HepG2 (cell line): Measurements from ENCODE around the gene LRRC8D. TPM values are rescaled to one million over a fixed set of nuclear protein-coding genes. Genes with fewer than 3 reads are reported as not detected.

Experiments
- ATAC-seq: fragments of 200-7000 bp; cut with Tn5 transposase; 3 replicates; pipeline ENCODE4 v1.9.1; 2020; ENCODE audit warnings: mild to moderate bottlenecking, moderate library complexity
- BruUV-seq: library from RNA; stranded (reverse); fragments of 400-500 nt; replicated peaks from 2 replicates; lab custom pipeline; 2021; lab: Mats Ljungman, UMichigan
- CTCF ChIA-PET: fragments of 300-600 bp; formaldehyde crosslinking; extraction: SDS; loops from one replicate; lab custom pipeline; 2021; ENCODE audit warnings: low total read pairs, inconsistent platforms, low intra/inter-chr PET ratio; lab: Yijun Ruan, JAX
- POLR2A ChIA-PET: fragments of 350-600 bp; sonication (Branson Sonifier 250); formaldehyde crosslinking; loops from one replicate; lab custom pipeline; 2020; ENCODE audit warnings: antibody characterized with exemption, inconsistent platforms; lab: Yijun Ruan, JAX
- DNase-seq: peaks from one replicate; pipeline ENCODE4 v3.0.0-alpha.2; 2015; ENCODE audit warnings: low spot score
- FAIRE-seq: peaks from 3 replicates; lab custom pipeline; 2011; peaks lifted over from hg19 to GRCh38; lab: Jason Lieb, UNC
- H2AFZ ChIP-seq: one replicate; pipeline ENCODE4 v1.6.1; 2011; ENCODE audit warnings: low read length, inconsistent platforms
- H3K27ac ChIP-seq: fragments of 300-600 bp; 3 replicates; pipeline ENCODE4 v1.8.0; 2011; ENCODE audit warnings: mixed run types, mild to moderate bottlenecking, mixed read lengths, low read length, inconsistent platforms; ENCODE audit not compliant: insufficient read depth; ENCODE audit errors: extremely low read length
- H3K27me3 ChIP-seq, 2 experiments: fragments of 200-600 bp in 1 of 2; 2 replicates in 1 of 2; 3 replicates in 1 of 2; pipeline versions ENCODE4 v1.6.0 to v1.8.0; 2011; ENCODE audit warnings: low read length in 2 of 2, mild to moderate bottlenecking in 2 of 2, moderate library complexity in 2 of 2, inconsistent platforms in 1 of 2; ENCODE audit not compliant: insufficient read depth in 2 of 2, control insufficient read depth in 1 of 2
- H3K36me3 ChIP-seq, 2 experiments: fragments of 200-600 bp in 1 of 2; replicated peaks in 1 of 2; 2 replicates in 1 of 2; 3 replicates in 1 of 2; pipeline versions ENCODE4 v1.5.1 to v1.8.0; 2011; ENCODE audit warnings: low read length in 2 of 2, inconsistent platforms in 1 of 2; ENCODE audit not compliant: insufficient read depth in 2 of 2, control insufficient read depth in 1 of 2
- H3K4me1 ChIP-seq: 2 replicates; pipeline ENCODE4 v1.5.1; 2012; ENCODE audit warnings: low read length, inconsistent platforms; ENCODE audit not compliant: insufficient read depth
- H3K4me2 ChIP-seq: 2 replicates; pipeline ENCODE4 v1.6.0; 2011; ENCODE audit warnings: low read depth, low read length, inconsistent platforms
- H3K4me3 ChIP-seq, 3 experiments: fragments of 200-600 bp in 1 of 3; sonication (generic), shearing (Covaris generic) in 1 of 3; replicated peaks in 1 of 3; 2 replicates each; pipeline ENCODE4 v1.5.1; 2011 to 2016; ENCODE audit warnings: low read length in 3 of 3, inconsistent platforms in 2 of 3, low read depth in 2 of 3, mild to moderate bottlenecking in 2 of 3, control low read depth in 1 of 3, mixed read lengths in 1 of 3; ENCODE audit not compliant: insufficient read depth in 1 of 3
- H3K79me2 ChIP-seq: one replicate; pipeline ENCODE4 v1.6.1; 2011; ENCODE audit warnings: low read length, inconsistent platforms; ENCODE audit not compliant: insufficient read depth
- H3K9ac ChIP-seq: 2 replicates; pipeline ENCODE4 v1.6.0; 2011; ENCODE audit warnings: mild to moderate bottlenecking, low read depth, low read length, inconsistent platforms; ENCODE audit not compliant: insufficient read depth
- H3K9me3 ChIP-seq: 2 replicates; pipeline ENCODE4 v1.5.1; 2012; ENCODE audit warnings: mild to moderate bottlenecking, low read length
- H4K20me1 ChIP-seq: 2 replicates; pipeline ENCODE4 v1.6.0; 2011; ENCODE audit warnings: inconsistent platforms, mild to moderate bottlenecking, low read length, moderate library complexity; ENCODE audit not compliant: insufficient read depth
- GABPA ChIP-seq, 2 experiments: IDR thresholded peaks; 2 replicates each; pipeline ENCODE4 v1.6.1; 2011 to 2016; ENCODE audit warnings: low read depth in 2 of 2, low read length in 1 of 2, missing biosample characterization in 1 of 2, missing genetic modification characterization in 1 of 2
- HMG20A ChIP-seq: IDR thresholded peaks from 2 replicates; pipeline ENCODE4 v1.6.1; 2016; ENCODE audit warnings: borderline replicate concordance
- MXD4 ChIP-seq: IDR thresholded peaks from 2 replicates; pipeline ENCODE4 v1.6.1; 2016; ENCODE audit warnings: mild to moderate bottlenecking, missing biosample characterization, missing genetic modification reagents
- SMARCE1 ChIP-seq: fragments of 450-650 bp; IDR thresholded peaks from 2 replicates; pipeline ENCODE4 v1.6.1; 2017; ENCODE audit warnings: borderline replicate concordance
- ZFYVE20 ChIP-seq: sonication (generic); formaldehyde crosslinking; IDR thresholded peaks from 2 replicates; pipeline ENCODE4 v1.8.0; 2023; ENCODE audit warnings: low read depth, mild to moderate bottlenecking, moderate library complexity, missing genetic modification reagents, borderline replicate concordance
- ZNF256 ChIP-seq: sonication (generic); formaldehyde crosslinking; conservative IDR thresholded peaks from 2 replicates; pipeline ENCODE4 v1.4.0; 2020; ENCODE audit warnings: missing genetic modification reagents
- ZZZ3 ChIP-seq: sonication (generic); formaldehyde crosslinking; IDR thresholded peaks from 2 replicates; pipeline ENCODE4 v1.4.0; 2020; ENCODE audit warnings: missing genetic modification reagents, mild to moderate bottlenecking, borderline replicate concordance
- WGBS: methylation state at CpG from one replicate; pipeline ENCODE4 v1.1.6; 2017; ENCODE audit warnings: low lambda C conversion rate; 5-methylcytosine and 5-hydroxymethylcytosine counted together
- in situ Hi-C: cut with HindIII; loops from 2 replicates; pipeline ENCODE4 v1.10.0; 2017; ENCODE audit warnings: low pct_unique_long_range_greater_than_20kb; ENCODE audit not compliant: extremely low pct_ligation_motif_present
- intact Hi-C: fragments of 100-400 bp; cut with micrococcal nuclease; formaldehyde crosslinking; loops from one replicate; pipeline ENCODE4 v1.10.0; 2022; ENCODE audit not compliant: unreplicated experiment
- polyA plus RNA-seq, 8 experiments: library from polyadenylated mRNA; depleted of rRNA in 3 of 8; stranded (reverse) in 7 of 8; unstranded in 1 of 8; fragments of >200 nt; fragmentation: Illumina TruSeq in 4 of 8; extraction: Trizol in 4 of 8; gene quantifications; 2 replicates each; pipeline versions ENCODE4 v1.2.1 to v1.2.3, GENCODE V29; 2011 to 2016; ENCODE audit warnings: low read depth in 4 of 8, missing spikeins in 1 of 8, mixed read lengths in 1 of 8; ENCODE audit not compliant: insufficient read depth in 1 of 8
- total RNA-seq, 5 experiments: library from RNA; depleted of rRNA; stranded (reverse); fragments of >200 nt; fragmentation: Illumina TruSeq; extraction: Trizol; gene quantifications; 2 replicates each; pipeline ENCODE4 v1.2.3, GENCODE V29; 2016; ENCODE audit warnings: low read depth in 1 of 5
- TF ChIP-seq, protein P1 (sequence below): sonication (generic); formaldehyde crosslinking; IDR thresholded peaks from 2 replicates; pipeline ENCODE4 v1.4.0; 2020; ENCODE audit warnings: mild to moderate bottlenecking, missing genetic modification reagents
- TF ChIP-seq, protein P2 (sequence below): sonication (generic); formaldehyde crosslinking; IDR thresholded peaks from 2 replicates; pipeline ENCODE4 v1.4.0; 2020; ENCODE audit warnings: missing genetic modification reagents, low read depth, mild to moderate bottlenecking, borderline replicate concordance

The LRRC8D gene
- total and polyA plus RNA-seq, 2 of the 13 experiments (the other 11 are each of a cell fraction or from before 2014, with no cell fraction given), result 29.9 to 45.5 TPM

DNA sequence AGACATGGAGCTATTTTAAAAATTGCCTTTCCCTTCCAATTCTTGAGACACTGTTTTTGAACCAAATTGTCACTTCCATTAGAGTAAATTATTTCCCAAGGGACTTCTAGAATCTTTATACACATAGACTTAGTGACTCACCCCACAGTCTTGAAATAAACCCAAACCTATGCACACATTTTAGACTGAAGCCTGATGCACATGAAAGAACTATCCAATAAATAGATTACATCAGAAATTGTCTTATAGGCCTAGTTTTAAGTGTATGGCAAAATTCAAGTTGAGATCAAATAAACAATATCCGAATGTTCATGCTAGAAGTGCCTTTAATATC is 141.9 kb downstream of the LRRC8D start (continued):
- TF ChIP-seq, protein P1, sequence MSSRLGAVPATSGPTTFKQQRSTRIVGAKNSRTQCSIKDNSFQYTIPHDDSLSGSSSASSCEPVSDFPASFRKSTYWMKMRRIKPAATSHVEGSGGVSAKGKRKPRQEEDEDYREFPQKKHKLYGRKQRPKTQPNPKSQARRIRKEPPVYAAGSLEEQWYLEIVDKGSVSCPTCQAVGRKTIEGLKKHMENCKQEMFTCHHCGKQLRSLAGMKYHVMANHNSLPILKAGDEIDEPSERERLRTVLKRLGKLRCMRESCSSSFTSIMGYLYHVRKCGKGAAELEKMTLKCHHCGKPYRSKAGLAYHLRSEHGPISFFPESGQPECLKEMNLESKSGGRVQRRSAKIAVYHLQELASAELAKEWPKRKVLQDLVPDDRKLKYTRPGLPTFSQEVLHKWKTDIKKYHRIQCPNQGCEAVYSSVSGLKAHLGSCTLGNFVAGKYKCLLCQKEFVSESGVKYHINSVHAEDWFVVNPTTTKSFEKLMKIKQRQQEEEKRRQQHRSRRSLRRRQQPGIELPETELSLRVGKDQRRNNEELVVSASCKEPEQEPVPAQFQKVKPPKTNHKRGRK, result no peak
- no peak for TF ChIP-seq ZZZ3 (CRISPR knock-in tag)
- TF ChIP-seq, protein P2, sequence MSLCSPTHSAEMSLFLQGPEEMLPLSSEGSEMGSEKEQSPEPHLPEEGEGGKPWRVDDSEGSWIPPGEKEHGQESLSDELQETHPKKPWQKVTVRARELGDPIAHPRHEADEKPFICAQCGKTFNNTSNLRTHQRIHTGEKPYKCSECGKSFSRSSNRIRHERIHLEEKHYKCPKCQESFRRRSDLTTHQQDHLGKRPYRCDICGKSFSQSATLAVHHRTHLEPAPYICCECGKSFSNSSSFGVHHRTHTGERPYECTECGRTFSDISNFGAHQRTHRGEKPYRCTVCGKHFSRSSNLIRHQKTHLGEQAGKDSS (CRISPR knock-in tag), result no peak
- no peak for TF ChIP-seq SMARCE1
- TF ChIP-seq, all 625 proteins: peak for 0

DNA sequence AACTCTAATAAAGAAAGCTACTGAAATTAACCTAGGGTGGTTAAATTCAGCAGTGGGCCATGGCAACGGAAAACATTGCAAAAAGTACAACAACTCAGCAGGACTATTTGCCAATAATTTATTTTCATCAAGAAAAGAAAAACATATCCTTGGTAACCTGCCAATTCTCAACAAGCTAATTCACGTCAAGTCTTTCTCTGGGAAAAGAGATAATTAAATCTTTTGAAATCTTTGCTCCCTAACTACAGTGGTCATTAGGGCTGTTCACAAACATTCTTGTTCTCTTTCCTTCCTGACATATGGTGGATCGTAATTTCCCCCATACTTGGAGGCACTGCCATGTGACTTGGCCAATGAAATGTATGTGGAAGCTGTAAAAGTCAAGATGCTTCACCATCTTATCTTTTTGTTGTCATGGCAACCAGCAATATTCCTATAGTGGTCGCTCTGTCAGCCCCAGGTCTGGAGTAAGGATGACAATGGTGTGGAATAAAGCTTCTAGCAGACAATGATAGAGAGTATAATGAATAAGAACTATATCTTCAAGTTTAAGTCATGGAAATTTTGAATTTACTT is 144.4 kb downstream of the LRRC8D start:
- ChIA-PET CTCF (no interaction called here), POLR2A (interaction anchor here (0.6 kb wide), 1 partner anchor 26 kb away, joined by 3 read pairs; no protein-coding TSS in a partner anchor)
- WGBS, result 66% methylated on average over 4 of the region's 4 CpGs
- DNase-seq (no peak), ATAC-seq (no peak), FAIRE-seq (no peak)
- no peaks in the 10 kb centered on the region for H3K36me3 ChIP-seq
- H3K9ac ChIP-seq, result no peak overlapping the region
- H3K4me3 ChIP-seq, result no peak overlapping the region
- H3K4me2 ChIP-seq, result no peak overlapping the region
- no peaks in the 10 kb centered on the region for H3K4me1 ChIP-seq
- no peak overlapping the region for H2AFZ ChIP-seq
- BruUV-seq, result no TSS peak
- no peak for TF ChIP-seq MXD4 (CRISPR knock-in tag)
- no peak for TF ChIP-seq ZFYVE20 (CRISPR knock-in tag)
- no peak for TF ChIP-seq ZNF256
- no peak for TF ChIP-seq HMG20A (CRISPR knock-in tag)
- TF ChIP-seq GABPA (IDR thresholded peaks at IDR 0.05; ENCODE audit: low read depth, low read length), result no peak
- no peak for TF ChIP-seq GABPA (CRISPR knock-in tag; IDR thresholded peaks at IDR 0.05; ENCODE audit: low read depth)
- H3K79me2 ChIP-seq, result no peaks in the 10 kb centered on the region
- no peaks in the 10 kb centered on the region for H3K9me3 ChIP-seq
- no peak overlapping the region for H3K27ac ChIP-seq
- H4K20me1 ChIP-seq, result no peaks in the 10 kb centered on the region
- no peaks in the 10 kb centered on the region for H3K27me3 ChIP-seq
- in situ Hi-C loops (no loop called here), intact Hi-C loops (no loop called here)
